SK-N-SH (cell line): ENCODE measurements around the gene REEP3. TPM values are rescaled to one million over a fixed set of nuclear protein-coding genes. Genes with fewer than 3 reads are reported as not detected.
A peak's percentile ranks its signal among the peaks of the same experiment; 100 is the strongest.

Source experiments
- CTCF ChIA-PET: fragments of 300-600, 350-600 bp; formaldehyde crosslinking; extraction: SDS; loops from one replicate; lab custom pipeline; 2021; lab: Yijun Ruan, JAX
- POLR2A ChIA-PET: fragments of 350-600 bp; sonication (Branson Sonifier 250); formaldehyde crosslinking; extraction: SDS; loops from one replicate; lab custom pipeline; 2020; ENCODE audit warnings: antibody characterized with exemption, inconsistent platforms; lab: Yijun Ruan, JAX
- DNase-seq: peaks from one replicate; pipeline ENCODE4 v3.0.0; 2012
- H2AFZ ChIP-seq: fragments of 200-600 bp; sonication (generic); 2 replicates; pipeline ENCODE4 v1.8.1; 2016; ENCODE audit warnings: antibody characterized with exemption, mild to moderate bottlenecking, low read depth
- H3F3A ChIP-seq: fragments of 200-600 bp; sonication (generic); replicated peaks from 2 replicates; pipeline ENCODE3; 2016; ENCODE audit warnings: antibody characterized with exemption, mild to moderate bottlenecking; ENCODE audit not compliant: insufficient read depth
- H3K27ac ChIP-seq, 2 experiments: fragments of 200-500 bp in 1 of 2; fragments of 200-600 bp in 1 of 2; sonication (Bioruptor generic) in 1 of 2; sonication (generic), shearing (Covaris generic) in 1 of 2; 2 replicates each; pipeline versions ENCODE4 v1.5.1 to v1.6.1; 2014 to 2016; ENCODE audit warnings: low read depth in 2 of 2, inconsistent platforms in 1 of 2, low read length in 1 of 2, mild to moderate bottlenecking in 1 of 2, mixed read lengths in 1 of 2
- H3K27me3 ChIP-seq: fragments of 200-600 bp; sonication (generic), shearing (Covaris generic); 2 replicates; pipeline ENCODE4 v1.6.1; 2016; ENCODE audit warnings: mixed run types; ENCODE audit not compliant: insufficient read depth
- H3K36me3 ChIP-seq, 2 experiments: fragments of 200-500 bp in 1 of 2; fragments of 200-600 bp in 1 of 2; sonication (Bioruptor generic) in 1 of 2; sonication (generic) in 1 of 2; replicated peaks in 1 of 2; 2 replicates each; pipeline versions ENCODE3 to v1.5.1; 2014 to 2016; ENCODE audit warnings: low read length in 1 of 2, mild to moderate bottlenecking in 1 of 2; ENCODE audit not compliant: insufficient read depth in 2 of 2, control insufficient read depth in 1 of 2
- H3K4me1 ChIP-seq, 2 experiments: fragments of 200-500 bp in 1 of 2; fragments of 200-600 bp in 1 of 2; sonication (Bioruptor generic) in 1 of 2; sonication (generic), shearing (Covaris generic) in 1 of 2; 2 replicates each; pipeline versions ENCODE4 v1.5.1 to v1.6.1; 2014 to 2016; ENCODE audit warnings: low read depth in 1 of 2, low read length in 1 of 2, mixed run types in 1 of 2; ENCODE audit not compliant: insufficient read depth in 2 of 2, control insufficient read depth in 1 of 2
- H3K4me2 ChIP-seq: fragments of 200-600 bp; sonication (generic), shearing (Covaris generic); 2 replicates; pipeline ENCODE4 v1.6.1; 2017; ENCODE audit warnings: mixed run types
- H3K4me3 ChIP-seq, 2 experiments: fragments of 200-500 bp in 1 of 2; fragments of 200-600 bp in 1 of 2; sonication (Bioruptor generic) in 1 of 2; sonication (generic), shearing (Covaris generic) in 1 of 2; 2 replicates each; pipeline versions ENCODE4 v1.5.1 to v1.8.1; 2014 to 2016; ENCODE audit warnings: low read depth in 2 of 2, inconsistent platforms in 1 of 2, low read length in 1 of 2, mild to moderate bottlenecking in 1 of 2, mixed read lengths in 1 of 2, moderate library complexity in 1 of 2
- H3K79me2 ChIP-seq: fragments of 200-600 bp; sonication (generic); 2 replicates; pipeline ENCODE4 v1.8.1; 2017; ENCODE audit warnings: mild to moderate bottlenecking; ENCODE audit not compliant: insufficient read depth
- H3K9ac ChIP-seq: fragments of 200-600 bp; sonication (generic); 2 replicates; pipeline ENCODE4 v1.6.1; 2017; ENCODE audit warnings: mixed run types
- H3K9me2 ChIP-seq: fragments of 200-600 bp; sonication (generic); 2 replicates; pipeline ENCODE4 v1.6.1; 2017; ENCODE audit warnings: mixed run types
- H3K9me3 ChIP-seq: fragments of 200-600 bp; sonication (generic); 2 replicates; pipeline ENCODE4 v1.6.1; 2017; ENCODE audit warnings: mixed run types, mild to moderate bottlenecking, moderate library complexity
- H4K20me1 ChIP-seq: fragments of 200-600 bp; sonication (generic); 2 replicates; pipeline ENCODE4 v1.6.1; 2017; ENCODE audit warnings: mild to moderate bottlenecking, mixed run types; ENCODE audit not compliant: insufficient read depth
- CHD2 ChIP-seq: fragments of 150-350 bp; IDR thresholded peaks from 2 replicates; pipeline ENCODE4 v1.6.1; 2018; ENCODE audit warnings: low read length; ENCODE audit not compliant: partially characterized antibody
- EP300 ChIP-seq, 2 experiments: IDR thresholded peaks; 2 replicates each; pipeline versions ENCODE4 v1.4.0 to v1.6.1; 2012; ENCODE audit warnings: borderline replicate concordance in 1 of 2, low read depth in 1 of 2, low read length in 1 of 2
- FOXJ3 ChIP-seq: sonication (generic); formaldehyde crosslinking; IDR thresholded peaks from 2 replicates; pipeline ENCODE4 v1.5.1; 2020; ENCODE audit warnings: mild to moderate bottlenecking, missing genetic modification reagents
- GABPA ChIP-seq: IDR thresholded peaks from 2 replicates; pipeline ENCODE4 v1.4.0; 2012; ENCODE audit warnings: low read depth, mild to moderate bottlenecking
- JUND ChIP-seq: IDR thresholded peaks from 2 replicates; pipeline ENCODE4 v1.4.0; 2012
- MXI1 ChIP-seq: IDR thresholded peaks from 2 replicates; pipeline ENCODE4 v1.6.1; 2012; ENCODE audit warnings: mild to moderate bottlenecking, low read depth, low read length, improper control_type of control experiment
- NFIC ChIP-seq: IDR thresholded peaks from 2 replicates; pipeline ENCODE4 v1.4.0; 2012; ENCODE audit warnings: borderline replicate concordance
- NRF1 ChIP-seq: IDR thresholded peaks from 2 replicates; pipeline ENCODE4 v1.6.1; 2012; ENCODE audit warnings: low read depth, mild to moderate bottlenecking, low read length
- SMC3 ChIP-seq: IDR thresholded peaks from 2 replicates; pipeline ENCODE4 v1.6.1; 2012; ENCODE audit warnings: low read depth, low read length, improper control_type of control experiment
- TAF1 ChIP-seq: IDR thresholded peaks from 2 replicates; pipeline ENCODE4 v1.6.1; 2012; ENCODE audit warnings: low read depth, mild to moderate bottlenecking, low read length, moderate library complexity, borderline replicate concordance
- TCF12 ChIP-seq: IDR thresholded peaks from 2 replicates; pipeline ENCODE4 v1.4.0; 2012
- WGBS: methylation state at CpG from one replicate; pipeline ENCODE4 v1.1.6; 2017; ENCODE audit warnings: low lambda C conversion rate; 5-methylcytosine and 5-hydroxymethylcytosine counted together
- polyA plus RNA-seq, 3 experiments: library from polyadenylated mRNA; depleted of rRNA; stranded (reverse); fragments of >200 nt; gene quantifications; 2 replicates each; pipeline ENCODE4 v1.2.3, GENCODE V29; 2012
- TF ChIP-seq, protein P1 (sequence below): fragments of 150-350 bp; IDR thresholded peaks from 2 replicates; pipeline ENCODE4 v1.6.1; 2016; ENCODE audit warnings: mild to moderate bottlenecking, low read depth, low read length
- TF ChIP-seq, protein P2 (sequence below): fragments of 200-600 bp; sonication (generic); IDR thresholded peaks from 2 replicates; pipeline ENCODE4 v1.6.1; 2017; ENCODE audit warnings: antibody characterized with exemption, mild to moderate bottlenecking, moderate library complexity
- TF ChIP-seq, protein P3 (sequence below): fragments of 150-350 bp; IDR thresholded peaks from 2 replicates; pipeline ENCODE4 v1.6.1; 2017; ENCODE audit warnings: antibody characterized with exemption, low read length, low read depth, borderline replicate concordance
- TF ChIP-seq, protein P4 (sequence below): IDR thresholded peaks from 2 replicates; pipeline ENCODE4 v1.4.0; 2012; ENCODE audit warnings: low read depth
- TF ChIP-seq, protein P5 (sequence below): IDR thresholded peaks from 2 replicates; pipeline ENCODE4 v1.4.0; 2012; ENCODE audit warnings: low read depth, borderline replicate concordance

Gene REEP3
- polyA plus RNA-seq, 1 of the 3 experiments (the other 2 are of a cell fraction): 7.6 TPM

DNA sequence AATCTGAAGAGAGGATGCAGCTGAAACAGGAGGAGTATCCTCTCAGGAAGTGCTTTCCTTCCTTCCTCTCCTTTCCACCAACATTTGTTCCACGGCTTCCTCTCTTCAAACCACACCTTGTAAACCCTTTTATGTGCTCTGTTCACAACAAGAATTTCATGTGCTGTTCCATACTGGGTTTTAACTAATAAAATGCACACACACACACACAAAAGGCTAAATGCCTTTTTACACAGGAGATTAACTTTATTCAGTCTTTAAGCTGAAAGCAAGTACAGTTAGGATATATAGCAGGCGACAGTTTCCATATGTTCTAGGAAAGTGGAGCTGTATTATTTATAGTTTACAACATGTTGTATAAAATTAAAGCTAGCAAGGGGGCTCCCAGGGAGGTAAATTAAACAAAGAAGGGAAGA is 106.7 kb downstream of the REEP3 start:
- peaks cover 0 to 2% of the 10 kb centered on the region in 2 experiments for H3K36me3 ChIP-seq
- H3K4me3 ChIP-seq: no peak overlapping the region; a peak in 1 of 4 replicates
- DNase-seq: no peak
- TF ChIP-seq NFIC: no peak
- TF ChIP-seq, protein P1, sequence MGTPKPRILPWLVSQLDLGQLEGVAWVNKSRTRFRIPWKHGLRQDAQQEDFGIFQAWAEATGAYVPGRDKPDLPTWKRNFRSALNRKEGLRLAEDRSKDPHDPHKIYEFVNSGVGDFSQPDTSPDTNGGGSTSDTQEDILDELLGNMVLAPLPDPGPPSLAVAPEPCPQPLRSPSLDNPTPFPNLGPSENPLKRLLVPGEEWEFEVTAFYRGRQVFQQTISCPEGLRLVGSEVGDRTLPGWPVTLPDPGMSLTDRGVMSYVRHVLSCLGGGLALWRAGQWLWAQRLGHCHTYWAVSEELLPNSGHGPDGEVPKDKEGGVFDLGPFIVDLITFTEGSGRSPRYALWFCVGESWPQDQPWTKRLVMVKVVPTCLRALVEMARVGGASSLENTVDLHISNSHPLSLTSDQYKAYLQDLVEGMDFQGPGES: no peak
- TF ChIP-seq NRF1: no peak
- TF ChIP-seq, protein P2, sequence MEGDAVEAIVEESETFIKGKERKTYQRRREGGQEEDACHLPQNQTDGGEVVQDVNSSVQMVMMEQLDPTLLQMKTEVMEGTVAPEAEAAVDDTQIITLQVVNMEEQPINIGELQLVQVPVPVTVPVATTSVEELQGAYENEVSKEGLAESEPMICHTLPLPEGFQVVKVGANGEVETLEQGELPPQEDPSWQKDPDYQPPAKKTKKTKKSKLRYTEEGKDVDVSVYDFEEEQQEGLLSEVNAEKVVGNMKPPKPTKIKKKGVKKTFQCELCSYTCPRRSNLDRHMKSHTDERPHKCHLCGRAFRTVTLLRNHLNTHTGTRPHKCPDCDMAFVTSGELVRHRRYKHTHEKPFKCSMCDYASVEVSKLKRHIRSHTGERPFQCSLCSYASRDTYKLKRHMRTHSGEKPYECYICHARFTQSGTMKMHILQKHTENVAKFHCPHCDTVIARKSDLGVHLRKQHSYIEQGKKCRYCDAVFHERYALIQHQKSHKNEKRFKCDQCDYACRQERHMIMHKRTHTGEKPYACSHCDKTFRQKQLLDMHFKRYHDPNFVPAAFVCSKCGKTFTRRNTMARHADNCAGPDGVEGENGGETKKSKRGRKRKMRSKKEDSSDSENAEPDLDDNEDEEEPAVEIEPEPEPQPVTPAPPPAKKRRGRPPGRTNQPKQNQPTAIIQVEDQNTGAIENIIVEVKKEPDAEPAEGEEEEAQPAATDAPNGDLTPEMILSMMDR: no peak
- H3K4me2 ChIP-seq: peak overlapping the region; percentile 98; the same call in 1 of the 2 replicates
- WGBS: 73% methylated on average over 2 of the region's 2 CpGs
- H3K9ac ChIP-seq: peak overlapping the region; percentile 91; the same call in 1 of the 2 replicates
- peak overlapping the region; percentile 100 for H3K27ac ChIP-seq
- H3K9me2 ChIP-seq: no peaks in the 10 kb centered on the region
- H3K4me1 ChIP-seq: peaks cover 23 to 27% of the 10 kb centered on the region in 2 experiments
- H3K27me3 ChIP-seq: no peaks in the 10 kb centered on the region
- H3K9me3 ChIP-seq: no peaks in the 10 kb centered on the region
- CTCF ChIA-PET: interaction anchor here (1.0 to 8.6 kb wide), 18 partner anchors 9 to 461 kb away, joined by 3 to 213 read pairs (median 9); partner anchors contain the start of gene REEP3
- POLR2A ChIA-PET: interaction anchor here (0.6 to 4.9 kb wide), 10 partner anchors 12 to 461 kb away, joined by 3 to 94 read pairs (median 9); partner anchors contain the start of gene REEP3
- H4K20me1 ChIP-seq: no peaks in the 10 kb centered on the region
- H3F3A ChIP-seq: peaks cover 32% of the 10 kb centered on the region
- H2AFZ ChIP-seq: peak overlapping the region; percentile 80; the same call in 1 of the 2 replicates
- H3K79me2 ChIP-seq: no peaks in the 10 kb centered on the region

DNA sequence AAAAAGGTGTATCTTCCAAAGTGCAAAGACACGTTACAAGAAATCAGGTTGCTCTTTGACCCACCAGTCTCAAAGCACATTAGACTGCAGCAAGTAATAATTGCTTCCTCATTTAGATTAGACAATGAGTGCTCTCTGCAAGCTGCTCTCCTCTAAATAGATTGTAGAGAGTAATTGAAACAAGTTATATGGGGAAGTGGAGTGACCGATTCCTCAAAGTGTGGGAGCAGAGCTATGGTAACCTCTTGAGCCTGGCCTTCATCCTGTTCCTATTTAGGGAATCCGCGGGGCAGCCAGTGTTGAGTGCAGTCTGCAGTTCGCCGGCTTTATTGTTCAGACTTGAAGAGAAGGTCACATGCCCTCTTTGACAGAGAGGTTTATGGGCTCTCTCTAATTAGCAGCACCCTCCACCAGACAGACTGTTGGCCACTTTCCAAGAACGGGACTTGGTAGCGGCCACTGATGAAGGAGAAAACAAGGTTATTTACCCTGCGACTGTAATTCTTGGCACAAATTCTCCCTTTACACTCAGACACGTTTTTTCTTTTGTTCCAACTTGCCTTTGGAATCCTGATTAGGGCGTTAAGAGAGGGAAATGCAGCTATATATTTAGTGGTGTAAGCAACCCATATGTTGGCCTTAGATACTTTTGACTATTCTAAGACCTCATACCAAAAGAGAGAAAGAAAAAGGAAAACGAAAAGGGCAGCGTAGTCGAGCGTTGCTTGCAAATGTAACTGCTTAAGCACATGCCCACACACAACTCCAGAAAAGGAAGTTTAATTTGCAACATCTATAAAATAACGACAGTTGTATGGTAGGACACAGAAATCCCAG is 107.5 kb downstream of the REEP3 start:
- POLR2A ChIA-PET: interaction anchor here (0.7 to 4.9 kb wide), 17 partner anchors 12 to 462 kb away, joined by 3 to 94 read pairs (median 4); partner anchors contain the start of genes JMJD1C and REEP3
- Histone ChIP-seq H4K20me1 (no peaks in the 10 kb centered on the region), H3K9me2 (no peaks in the 10 kb centered on the region), H3K36me3 (no peaks in the 10 kb centered on the region), H2AFZ (peak overlapping the region; percentile 80), H3K9ac (peak overlapping the region; percentile 91), H3F3A (peaks cover 32% of the 10 kb centered on the region), H3K4me1 (peaks cover 23 to 27% of the 10 kb centered on the region in 2 experiments), H3K4me3 (peak overlapping the region; percentile 64 to 73), H3K27ac (peak overlapping the region; percentile 100), H3K79me2 (no peaks in the 10 kb centered on the region), H3K27me3 (no peaks in the 10 kb centered on the region), H3K4me2 (peak overlapping the region; percentile 98), H3K9me3 (no peaks in the 10 kb centered on the region)
- 11% methylated on average over 16 of the region's 16 CpGs for WGBS
- DNase-seq: peak; percentile 67
- CTCF ChIA-PET: interaction anchor here (0.6 to 8.6 kb wide), 56 partner anchors 9 to 1191 kb away, joined by 3 to 213 read pairs (median 4); partner anchors contain the start of gene REEP3
- peak in 1 of 2 experiments; percentile 77; a peak in 2 of 4 replicates for TF ChIP-seq EP300 (IDR thresholded peaks at IDR 0.05; ENCODE audit: borderline replicate concordance in 1 of 2, low read depth in 1 of 2, low read length in 1 of 2)
- no peak for TF ChIP-seq SMC3
- peak; percentile 78 for TF ChIP-seq MXI1
- TF ChIP-seq, protein P1: no peak; the same call in 1 of the 2 replicates
- TF ChIP-seq, protein P3, sequence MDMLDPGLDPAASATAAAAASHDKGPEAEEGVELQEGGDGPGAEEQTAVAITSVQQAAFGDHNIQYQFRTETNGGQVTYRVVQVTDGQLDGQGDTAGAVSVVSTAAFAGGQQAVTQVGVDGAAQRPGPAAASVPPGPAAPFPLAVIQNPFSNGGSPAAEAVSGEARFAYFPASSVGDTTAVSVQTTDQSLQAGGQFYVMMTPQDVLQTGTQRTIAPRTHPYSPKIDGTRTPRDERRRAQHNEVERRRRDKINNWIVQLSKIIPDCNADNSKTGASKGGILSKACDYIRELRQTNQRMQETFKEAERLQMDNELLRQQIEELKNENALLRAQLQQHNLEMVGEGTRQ: peak; percentile 52; the same call in 1 of the 2 replicates
- no peak for TF ChIP-seq TCF12
- no peak for TF ChIP-seq NRF1
- peak; percentile 38 for TF ChIP-seq CHD2
- TF ChIP-seq FOXJ3 (CRISPR knock-in tag): 0 out of 2 replicates have a peak, but pooled peaks have one; percentile 50
- no peak for TF ChIP-seq JUND
- TF ChIP-seq, protein P4, sequence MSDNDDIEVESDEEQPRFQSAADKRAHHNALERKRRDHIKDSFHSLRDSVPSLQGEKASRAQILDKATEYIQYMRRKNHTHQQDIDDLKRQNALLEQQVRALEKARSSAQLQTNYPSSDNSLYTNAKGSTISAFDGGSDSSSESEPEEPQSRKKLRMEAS: peak; percentile 67
- peak; percentile 15; the same call in 1 of the 2 replicates for TF ChIP-seq TAF1
- TF ChIP-seq, protein P5, sequence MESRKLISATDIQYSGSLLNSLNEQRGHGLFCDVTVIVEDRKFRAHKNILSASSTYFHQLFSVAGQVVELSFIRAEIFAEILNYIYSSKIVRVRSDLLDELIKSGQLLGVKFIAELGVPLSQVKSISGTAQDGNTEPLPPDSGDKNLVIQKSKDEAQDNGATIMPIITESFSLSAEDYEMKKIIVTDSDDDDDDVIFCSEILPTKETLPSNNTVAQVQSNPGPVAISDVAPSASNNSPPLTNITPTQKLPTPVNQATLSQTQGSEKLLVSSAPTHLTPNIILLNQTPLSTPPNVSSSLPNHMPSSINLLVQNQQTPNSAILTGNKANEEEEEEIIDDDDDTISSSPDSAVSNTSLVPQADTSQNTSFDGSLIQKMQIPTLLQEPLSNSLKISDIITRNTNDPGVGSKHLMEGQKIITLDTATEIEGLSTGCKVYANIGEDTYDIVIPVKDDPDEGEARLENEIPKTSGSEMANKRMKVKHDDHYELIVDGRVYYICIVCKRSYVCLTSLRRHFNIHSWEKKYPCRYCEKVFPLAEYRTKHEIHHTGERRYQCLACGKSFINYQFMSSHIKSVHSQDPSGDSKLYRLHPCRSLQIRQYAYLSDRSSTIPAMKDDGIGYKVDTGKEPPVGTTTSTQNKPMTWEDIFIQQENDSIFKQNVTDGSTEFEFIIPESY: no peak
- no peak for TF ChIP-seq GABPA
